HepG2 (cell line): ENCODE data around the gene CTNNBIP1.

ENCODE experiments used
- ATF7 ChIP-seq, 2 experiments: fragments of 450-650 bp in 1 of 2; sonication (generic) in 1 of 2; formaldehyde crosslinking in 1 of 2; IDR thresholded peaks; 2 replicates each; pipeline versions ENCODE4 v1.4.0 to v1.6.1; 2016 to 2020; ENCODE audit warnings: antibody characterized with exemption in 1 of 2, mild to moderate bottlenecking in 1 of 2, missing genetic modification reagents in 1 of 2
- FOXA1 ChIP-seq, 2 experiments: fragments of 450-650 bp in 1 of 2; sonication (generic) in 1 of 2; formaldehyde crosslinking in 1 of 2; IDR thresholded peaks; 2 replicates each; pipeline versions ENCODE4 v1.4.0 to v1.6.1; 2016 to 2020; ENCODE audit warnings: missing genetic modification reagents in 1 of 2
- IRF9 ChIP-seq: sonication (generic); formaldehyde crosslinking; IDR thresholded peaks from 2 replicates; pipeline ENCODE4 v1.8.0; 2022; ENCODE audit warnings: missing genetic modification reagents, mild to moderate bottlenecking, borderline replicate concordance
- JUN ChIP-seq: sonication (generic); formaldehyde crosslinking; IDR thresholded peaks from 2 replicates; pipeline ENCODE4 v1.4.0; 2020; ENCODE audit warnings: mild to moderate bottlenecking, missing genetic modification reagents
- MAZ ChIP-seq, 2 experiments: sonication (generic) in 1 of 2; formaldehyde crosslinking in 1 of 2; IDR thresholded peaks; 2 replicates each; pipeline versions ENCODE4 v1.5.0 to v1.6.1; 2012 to 2020; ENCODE audit warnings: low read depth in 2 of 2, mild to moderate bottlenecking in 2 of 2, borderline replicate concordance in 1 of 2, improper control_type of control experiment in 1 of 2, low read length in 1 of 2, missing genetic modification reagents in 1 of 2, moderate library complexity in 1 of 2
- NKX3-1 ChIP-seq: sonication (generic); formaldehyde crosslinking; IDR thresholded peaks from 2 replicates; pipeline ENCODE4 v1.5.0; 2020; ENCODE audit warnings: missing genetic modification reagents
- POLR2AphosphoS5 ChIP-seq: IDR thresholded peaks from 2 replicates; pipeline ENCODE4 v1.6.1; 2012; ENCODE audit warnings: low read depth, low read length
- RAD21 ChIP-seq: fragments of 450-650 bp; formaldehyde crosslinking; IDR thresholded peaks from 2 replicates; pipeline ENCODE4 v1.5.0; 2020; ENCODE audit warnings: mild to moderate bottlenecking
- SMC3 ChIP-seq: IDR thresholded peaks from 2 replicates; pipeline ENCODE4 v1.6.1; 2011; ENCODE audit warnings: low read length, improper control_type of control experiment
- SUZ12 ChIP-seq: fragments of 150-350 bp; IDR thresholded peaks from 2 replicates; pipeline ENCODE4 v1.6.1; 2014; ENCODE audit warnings: low read depth, low read length
- USF2 ChIP-seq, 2 experiments: sonication (generic) in 1 of 2; formaldehyde crosslinking in 1 of 2; IDR thresholded peaks; 2 replicates each; pipeline versions ENCODE4 v1.5.1 to v1.6.1; 2011 to 2020; ENCODE audit warnings: borderline replicate concordance in 1 of 2, low read depth in 1 of 2, low read length in 1 of 2, mild to moderate bottlenecking in 1 of 2, missing genetic modification reagents in 1 of 2, moderate library complexity in 1 of 2
- ZNF564 ChIP-seq: sonication (generic); formaldehyde crosslinking; IDR thresholded peaks from 2 replicates; pipeline ENCODE4 v1.8.1; 2023; ENCODE audit warnings: mild to moderate bottlenecking, missing genetic modification reagents

- TF ChIP-seq USF2 (IDR thresholded peaks at IDR 0.05; ENCODE audit: low read depth, low read length) (no peak), USF2 (CRISPR knock-in tag; IDR thresholded peaks at IDR 0.05; ENCODE audit: borderline replicate concordance) (no peak), NKX3-1 (CRISPR knock-in tag) (no peak), FOXA1 (IDR thresholded peaks at IDR 0.05) (no peak), FOXA1 (CRISPR knock-in tag; IDR thresholded peaks at IDR 0.05) (no peak), SMC3 (no peak), MAZ (IDR thresholded peaks at IDR 0.05; ENCODE audit: borderline replicate concordance, low read depth, low read length) (no peak), MAZ (CRISPR knock-in tag; IDR thresholded peaks at IDR 0.05; ENCODE audit: low read depth) (no peak), ATF7 (IDR thresholded peaks at IDR 0.05) (no peak), ATF7 (CRISPR knock-in tag; IDR thresholded peaks at IDR 0.05) (no peak), JUN (CRISPR knock-in tag) (no peak), ZNF564 (CRISPR knock-in tag) (no peak), SUZ12 (no peak), POLR2AphosphoS5 (no peak), RAD21 (CRISPR knock-in tag) (no peak), IRF9 (CRISPR knock-in tag) (no peak)
Measured at GRCh38 chr1:9874412-9874811, 35.7 kb downstream of the CTNNBIP1 start.
